Endodermal cell (in vitro differentiated cells): ENCODE results near the gene USF2. TPM values are rescaled to one million over a fixed set of nuclear protein-coding genes. Genes with fewer than 3 reads are reported as not detected.

Experiments
- DNase-seq: peaks from one replicate; pipeline ENCODE4 v3.0.0-alpha.2; 2017
- H3K27ac ChIP-seq: 2 replicates; pipeline ENCODE4 v1.5.1; 2013; ENCODE audit warnings: mild to moderate bottlenecking, low read depth, low read length, moderate library complexity
- H3K27me3 ChIP-seq: 2 replicates; pipeline ENCODE4 v1.6.1; 2013; ENCODE audit warnings: mild to moderate bottlenecking, low read length, moderate library complexity; ENCODE audit not compliant: insufficient read depth, control insufficient read depth, poor library complexity, severe bottlenecking
- H3K36me3 ChIP-seq: 2 replicates; pipeline ENCODE4 v1.7.0; 2013; ENCODE audit warnings: mild to moderate bottlenecking, low read length, moderate library complexity; ENCODE audit not compliant: control insufficient read depth, insufficient read depth
- H3K4me1 ChIP-seq: one replicate; pipeline ENCODE4 v1.7.0; 2013; ENCODE audit warnings: low read length; ENCODE audit not compliant: control insufficient read depth, insufficient read depth
- H3K4me3 ChIP-seq: 2 replicates; pipeline ENCODE4 v1.5.1; 2013; ENCODE audit warnings: mild to moderate bottlenecking, low read length, moderate library complexity
- H3K9ac ChIP-seq: 2 replicates; pipeline ENCODE4 v1.6.1; 2013; ENCODE audit warnings: mild to moderate bottlenecking, low read length, moderate library complexity; ENCODE audit not compliant: poor library complexity, severe bottlenecking; ENCODE audit errors: extremely low read depth
- H3K9me3 ChIP-seq: 2 replicates; pipeline ENCODE4 v1.6.1; 2013; ENCODE audit warnings: mild to moderate bottlenecking, low read length, moderate library complexity; ENCODE audit not compliant: control insufficient read depth
- H3K27ac Mint-ChIP-seq: 2 replicates; pipeline ENCODE4 v1.8.0; 2020; ENCODE audit warnings: mixed read lengths
- H3K27me3 Mint-ChIP-seq: 2 replicates; pipeline ENCODE4 v1.8.0; 2021; ENCODE audit warnings: mild to moderate bottlenecking, mixed read lengths; ENCODE audit not compliant: insufficient read depth
- H3K36me3 Mint-ChIP-seq: 2 replicates; pipeline ENCODE4 v1.8.0; 2020; ENCODE audit warnings: low read depth, mixed read lengths
- H3K4me1 Mint-ChIP-seq: 2 replicates; pipeline ENCODE4 v1.8.0; 2020; ENCODE audit warnings: mixed read lengths
- H3K4me3 Mint-ChIP-seq: 2 replicates; pipeline ENCODE4 v1.8.0; 2020; ENCODE audit warnings: mild to moderate bottlenecking, moderate library complexity, mixed read lengths
- H3K9me3 Mint-ChIP-seq: 2 replicates; pipeline ENCODE4 v1.8.0; 2020; ENCODE audit warnings: mild to moderate bottlenecking, mixed read lengths
- WGBS, 2 experiments: methylation state at CpG; one replicate each; pipeline versions ENCODE4 v1.1.5 to v1.1.7; 2013; ENCODE audit warnings: missing lambda C conversion rate in 2 of 2, mixed read lengths in 1 of 2; ENCODE audit not compliant: insufficient coverage in 1 of 2, insufficient read length in 1 of 2; 5-methylcytosine and 5-hydroxymethylcytosine counted together
- total RNA-seq, 2 donors: library from RNA; stranded (reverse); fragmentation: NEBNext Ultra II Directional in 1 of 2; extraction: Animal tissue kit (Norgen Biotek cat#: 25700) in 1 of 2; gene quantifications; 2 replicates in 1 of 2; 3 replicates in 1 of 2; pipeline ENCODE4 v1.2.1, GENCODE V29; 2021
- TF ChIP-seq, protein P1 (sequence below): fragments of 200-600 bp; sonication (generic); conservative IDR thresholded peaks from 2 replicates; pipeline ENCODE4 v1.5.0; 2021; ENCODE audit warnings: antibody characterized with exemption, mild to moderate bottlenecking

USF2 gene
- total RNA-seq, 2 donors from 2014 or later, result 111 to 121 TPM

DNA sequence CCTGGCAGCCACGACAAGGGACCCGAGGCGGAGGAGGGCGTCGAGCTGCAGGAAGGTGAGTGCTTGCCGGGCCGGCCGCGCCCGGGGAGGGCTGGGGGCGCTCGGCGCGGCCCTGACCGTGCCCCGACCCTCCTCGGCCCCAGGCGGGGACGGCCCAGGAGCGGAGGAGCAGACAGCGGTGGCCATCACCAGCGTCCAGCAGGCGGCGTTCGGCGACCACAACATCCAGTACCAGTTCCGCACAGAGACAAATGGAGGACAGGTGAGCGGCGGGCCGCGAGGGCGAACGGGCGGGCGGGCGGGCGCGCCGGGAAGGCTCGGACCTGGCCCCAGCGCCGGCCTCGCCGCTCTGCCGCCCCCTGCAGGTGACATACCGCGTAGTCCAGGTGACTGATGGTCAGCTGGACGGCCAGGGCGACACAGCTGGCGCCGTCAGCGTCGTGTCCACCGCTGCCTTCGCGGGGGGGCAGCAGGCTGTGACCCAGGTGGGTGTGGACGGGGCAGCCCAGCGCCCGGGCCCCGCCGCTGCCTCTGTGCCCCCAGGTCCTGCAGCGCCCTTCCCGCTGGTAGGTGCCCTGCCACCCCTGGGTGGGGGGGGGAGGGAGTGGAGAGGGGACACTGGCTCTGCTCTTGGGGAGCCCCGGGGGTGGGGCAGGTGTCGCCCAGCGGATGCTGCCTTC, 816 bp downstream of the USF2 start:
- H3K36me3 ChIP-seq, result peaks cover 62% of the 10 kb centered on the region
- peak; percentile 97 for DNase-seq
- TF ChIP-seq, protein P1, sequence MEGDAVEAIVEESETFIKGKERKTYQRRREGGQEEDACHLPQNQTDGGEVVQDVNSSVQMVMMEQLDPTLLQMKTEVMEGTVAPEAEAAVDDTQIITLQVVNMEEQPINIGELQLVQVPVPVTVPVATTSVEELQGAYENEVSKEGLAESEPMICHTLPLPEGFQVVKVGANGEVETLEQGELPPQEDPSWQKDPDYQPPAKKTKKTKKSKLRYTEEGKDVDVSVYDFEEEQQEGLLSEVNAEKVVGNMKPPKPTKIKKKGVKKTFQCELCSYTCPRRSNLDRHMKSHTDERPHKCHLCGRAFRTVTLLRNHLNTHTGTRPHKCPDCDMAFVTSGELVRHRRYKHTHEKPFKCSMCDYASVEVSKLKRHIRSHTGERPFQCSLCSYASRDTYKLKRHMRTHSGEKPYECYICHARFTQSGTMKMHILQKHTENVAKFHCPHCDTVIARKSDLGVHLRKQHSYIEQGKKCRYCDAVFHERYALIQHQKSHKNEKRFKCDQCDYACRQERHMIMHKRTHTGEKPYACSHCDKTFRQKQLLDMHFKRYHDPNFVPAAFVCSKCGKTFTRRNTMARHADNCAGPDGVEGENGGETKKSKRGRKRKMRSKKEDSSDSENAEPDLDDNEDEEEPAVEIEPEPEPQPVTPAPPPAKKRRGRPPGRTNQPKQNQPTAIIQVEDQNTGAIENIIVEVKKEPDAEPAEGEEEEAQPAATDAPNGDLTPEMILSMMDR, result peak; percentile 99
- WGBS, 2 experiments, result 3 to 5% methylated on average over 32 to 66 of the region's 66 CpGs
- H3K27ac ChIP-seq, result peak overlapping the region; percentile 53
- no peaks in the 10 kb centered on the region for H3K9me3 ChIP-seq
- no peaks in the 10 kb centered on the region for H3K27me3 ChIP-seq
- H3K9ac ChIP-seq, result peak overlapping the region; percentile 38
- H3K4me3 ChIP-seq, result peak overlapping the region; percentile 77
- no peaks in the 10 kb centered on the region for H3K4me1 ChIP-seq
- Mint-ChIP-seq H3K4me1 (peaks cover 12% of the 10 kb centered on the region), H3K9me3 (no peaks in the 10 kb centered on the region), H3K4me3 (peak overlapping the region; percentile 75), H3K36me3 (peaks cover 59% of the 10 kb centered on the region), H3K27ac (no peak overlapping the region), H3K27me3 (no peaks in the 10 kb centered on the region)

DNA sequence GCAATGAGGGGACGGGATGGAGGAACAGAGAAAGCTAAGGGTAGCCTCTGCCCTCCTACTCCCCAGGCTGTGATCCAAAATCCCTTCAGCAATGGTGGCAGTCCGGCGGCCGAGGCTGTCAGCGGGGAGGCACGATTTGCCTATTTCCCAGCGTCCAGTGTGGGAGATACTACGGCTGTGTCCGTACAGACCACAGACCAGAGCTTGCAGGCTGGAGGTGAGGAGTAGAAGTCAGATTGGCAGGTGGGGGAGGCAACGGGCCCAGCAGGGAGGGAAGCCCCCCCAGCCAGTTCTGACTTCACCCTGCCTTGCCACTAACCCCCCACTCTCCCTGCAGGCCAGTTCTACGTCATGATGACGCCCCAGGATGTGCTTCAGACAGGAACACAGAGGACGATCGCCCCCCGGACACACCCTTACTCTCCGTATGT, 1.6 kb downstream of the USF2 start:
- Mint-ChIP-seq H3K4me3 (peak overlapping the region; percentile 75), H3K36me3 (peaks cover 60% of the 10 kb centered on the region), H3K4me1 (peaks cover 12% of the 10 kb centered on the region), H3K27ac (no peak overlapping the region), H3K9me3 (no peaks in the 10 kb centered on the region), H3K27me3 (no peaks in the 10 kb centered on the region)
- Histone ChIP-seq H3K4me1 (no peaks in the 10 kb centered on the region), H3K4me3 (peak overlapping the region; percentile 77), H3K27me3 (no peaks in the 10 kb centered on the region), H3K36me3 (peaks cover 60% of the 10 kb centered on the region), H3K27ac (no peak overlapping the region), H3K9me3 (no peaks in the 10 kb centered on the region), H3K9ac (peak overlapping the region; percentile 15)
- 93 to 97% methylated on average over 11 to 16 of the region's 16 CpGs for WGBS, 2 experiments
- TF ChIP-seq, protein P1, result no peak
- no peak for DNase-seq

DNA sequence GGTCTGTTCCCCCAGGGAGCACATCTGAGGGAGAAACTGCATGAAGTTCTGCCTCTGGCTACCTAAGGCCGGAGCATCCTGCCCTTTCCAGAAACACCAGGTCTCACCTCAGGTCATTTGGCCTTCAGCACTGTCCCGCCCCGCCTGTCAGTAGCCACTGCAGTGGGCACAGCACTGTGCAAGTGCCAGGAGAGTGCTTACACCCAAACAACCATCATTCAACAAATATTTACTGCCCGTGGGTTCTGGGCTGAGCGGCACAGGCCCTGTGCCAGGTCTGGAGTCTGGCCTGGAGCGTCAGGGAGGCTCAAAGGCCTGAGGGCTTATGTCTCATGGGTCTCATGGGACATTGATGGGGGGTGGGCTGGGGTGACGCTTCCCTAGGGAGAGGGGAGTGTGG, 2.8 kb downstream of the USF2 start:
- Histone ChIP-seq H3K27ac (no peak overlapping the region), H3K9ac (no peak overlapping the region), H3K27me3 (no peaks in the 10 kb centered on the region), H3K4me3 (no peak overlapping the region), H3K4me1 (no peaks in the 10 kb centered on the region), H3K36me3 (peaks cover 55% of the 10 kb centered on the region), H3K9me3 (no peaks in the 10 kb centered on the region)
- Mint-ChIP-seq H3K27ac (no peak overlapping the region), H3K27me3 (no peaks in the 10 kb centered on the region), H3K4me1 (peaks cover 4% of the 10 kb centered on the region), H3K9me3 (no peaks in the 10 kb centered on the region), H3K36me3 (peaks cover 57% of the 10 kb centered on the region), H3K4me3 (no peak overlapping the region)
- TF ChIP-seq, protein P1, result no peak
- DNase-seq, result no peak
- 92 to 94% methylated on average over 5 to 7 of the region's 7 CpGs for whole genome bisulfite sequencing, 2 experiments
